Stimulated activated CD4-positive, alpha-beta T cell treated with anti-CD3 and anti-CD28 coated beads, Interleukin-4, amount 100 ng/mL, for 24 hours (primary cell): Measurements from ENCODE around the gene ELOVL1.

Experiments used
- DNase-seq: peaks from one replicate; pipeline ENCODE4 v3.0.0-alpha.2; 2020

The ELOVL1 gene

GRCh38 chr1:43322506-43322905 is 45.3 kb downstream of the ELOVL1 start:
- no peak for DNase-seq

GRCh38 chr1:43321331-43321891 is 46.4 kb downstream of the ELOVL1 start:
- no peak for DNase-seq

GRCh38 chr1:43319766-43320165 is 48.0 kb downstream of the ELOVL1 start:
- no peak for DNase-seq

GRCh38 chr1:43319288-43319687 is 48.5 kb downstream of the ELOVL1 start:
- DNase-seq, result no peak

GRCh38 chr1:43318831-43319230 is 49.0 kb downstream of the ELOVL1 start:
- DNase-seq, result no peak

GRCh38 chr1:43317817-43318471 is 49.9 kb downstream of the ELOVL1 start:
- no peak for DNase-seq

- DNase-seq, result no peak
These were observed 50.9 kb downstream of the ELOVL1 start for GRCh38 chr1:43316738-43317520.

GRCh38 chr1:43315963-43316737 is 51.7 kb downstream of the ELOVL1 start:
- no peak for DNase-seq

GRCh38 chr1:43315481-43315880 is 52.3 kb downstream of the ELOVL1 start:
- no peak for DNase-seq

- no peak for DNase-seq
These were observed 53.6 kb downstream of the ELOVL1 start for GRCh38 chr1:43314233-43314632.

- DNase-seq, result no peak
These were observed 54.0 kb downstream of the ELOVL1 start for GRCh38 chr1:43313771-43314170.
